ENCODE results near the gene ALDH3A2.

DNA sequence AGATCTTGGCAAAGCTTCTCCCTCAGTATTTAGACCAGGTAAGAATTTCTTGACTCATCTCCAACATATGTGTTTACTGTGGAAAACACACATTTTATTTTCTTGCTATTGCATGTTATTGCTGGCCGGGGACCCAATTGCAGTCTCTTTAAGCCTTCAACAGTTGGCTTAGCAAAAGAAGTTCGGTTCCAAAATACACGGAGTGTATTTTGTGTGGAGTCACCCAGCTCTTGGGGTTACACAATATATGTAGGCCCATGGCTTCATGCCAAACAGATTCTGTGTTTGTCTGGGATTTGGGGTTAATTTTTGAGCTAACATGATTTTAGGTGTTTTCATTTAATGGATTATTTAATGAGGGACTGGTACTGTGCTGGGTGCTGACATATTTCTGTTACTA, 4.0 kb downstream of the ALDH3A2 start:
- TF ChIP-seq, protein P1, sequence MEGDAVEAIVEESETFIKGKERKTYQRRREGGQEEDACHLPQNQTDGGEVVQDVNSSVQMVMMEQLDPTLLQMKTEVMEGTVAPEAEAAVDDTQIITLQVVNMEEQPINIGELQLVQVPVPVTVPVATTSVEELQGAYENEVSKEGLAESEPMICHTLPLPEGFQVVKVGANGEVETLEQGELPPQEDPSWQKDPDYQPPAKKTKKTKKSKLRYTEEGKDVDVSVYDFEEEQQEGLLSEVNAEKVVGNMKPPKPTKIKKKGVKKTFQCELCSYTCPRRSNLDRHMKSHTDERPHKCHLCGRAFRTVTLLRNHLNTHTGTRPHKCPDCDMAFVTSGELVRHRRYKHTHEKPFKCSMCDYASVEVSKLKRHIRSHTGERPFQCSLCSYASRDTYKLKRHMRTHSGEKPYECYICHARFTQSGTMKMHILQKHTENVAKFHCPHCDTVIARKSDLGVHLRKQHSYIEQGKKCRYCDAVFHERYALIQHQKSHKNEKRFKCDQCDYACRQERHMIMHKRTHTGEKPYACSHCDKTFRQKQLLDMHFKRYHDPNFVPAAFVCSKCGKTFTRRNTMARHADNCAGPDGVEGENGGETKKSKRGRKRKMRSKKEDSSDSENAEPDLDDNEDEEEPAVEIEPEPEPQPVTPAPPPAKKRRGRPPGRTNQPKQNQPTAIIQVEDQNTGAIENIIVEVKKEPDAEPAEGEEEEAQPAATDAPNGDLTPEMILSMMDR (conservative IDR thresholded peaks at IDR 0.05), result no peak
- TF ChIP-seq EZH2 (IDR thresholded peaks at IDR 0.05; ENCODE audit: low read depth), result no peak
